HCT116 (cell line): ENCODE measurements around the gene NHLH1.

Source experiments
- CTCF ChIP-seq, 3 experiments: fragments of 200-600 bp in 1 of 3; sonication (generic) in 1 of 3; IDR thresholded peaks in 2 of 3; conservative IDR thresholded peaks in 1 of 3; 2 replicates each; pipeline ENCODE4 v1.5.1; 2012 to 2017; ENCODE audit warnings: low read depth in 2 of 3, low read length in 2 of 3, antibody characterized with exemption in 1 of 3, borderline replicate concordance in 1 of 3, control low read depth in 1 of 3, mild to moderate bottlenecking in 1 of 3, mixed read lengths in 1 of 3, mixed run types in 1 of 3, moderate library complexity in 1 of 3; ENCODE audit not compliant: insufficient read depth in 1 of 3
- POLR2A ChIP-seq: IDR thresholded peaks from 2 replicates; pipeline ENCODE4 v1.7.0; 2011; ENCODE audit warnings: borderline replicate concordance; ENCODE audit not compliant: insufficient read depth, insufficient read length; ENCODE audit errors: extremely low read depth
- TF ChIP-seq, protein P1 (sequence below): IDR thresholded peaks from 2 replicates; pipeline ENCODE4 v1.6.1; 2012; ENCODE audit warnings: low read depth

GRCh38 chr1:160418483-160418882 is 51.6 kb downstream of the NHLH1 start:
- TF ChIP-seq CTCF (IDR thresholded peaks at IDR 0.05 in 2 of 3, conservative IDR thresholded peaks at IDR 0.05 in 1 of 3; ENCODE audit: borderline replicate concordance in 1 of 3, insufficient read depth in 1 of 3, low read depth in 2 of 3, low read length in 2 of 3) (no peak), POLR2A (no peak)
- TF ChIP-seq, protein P1, sequence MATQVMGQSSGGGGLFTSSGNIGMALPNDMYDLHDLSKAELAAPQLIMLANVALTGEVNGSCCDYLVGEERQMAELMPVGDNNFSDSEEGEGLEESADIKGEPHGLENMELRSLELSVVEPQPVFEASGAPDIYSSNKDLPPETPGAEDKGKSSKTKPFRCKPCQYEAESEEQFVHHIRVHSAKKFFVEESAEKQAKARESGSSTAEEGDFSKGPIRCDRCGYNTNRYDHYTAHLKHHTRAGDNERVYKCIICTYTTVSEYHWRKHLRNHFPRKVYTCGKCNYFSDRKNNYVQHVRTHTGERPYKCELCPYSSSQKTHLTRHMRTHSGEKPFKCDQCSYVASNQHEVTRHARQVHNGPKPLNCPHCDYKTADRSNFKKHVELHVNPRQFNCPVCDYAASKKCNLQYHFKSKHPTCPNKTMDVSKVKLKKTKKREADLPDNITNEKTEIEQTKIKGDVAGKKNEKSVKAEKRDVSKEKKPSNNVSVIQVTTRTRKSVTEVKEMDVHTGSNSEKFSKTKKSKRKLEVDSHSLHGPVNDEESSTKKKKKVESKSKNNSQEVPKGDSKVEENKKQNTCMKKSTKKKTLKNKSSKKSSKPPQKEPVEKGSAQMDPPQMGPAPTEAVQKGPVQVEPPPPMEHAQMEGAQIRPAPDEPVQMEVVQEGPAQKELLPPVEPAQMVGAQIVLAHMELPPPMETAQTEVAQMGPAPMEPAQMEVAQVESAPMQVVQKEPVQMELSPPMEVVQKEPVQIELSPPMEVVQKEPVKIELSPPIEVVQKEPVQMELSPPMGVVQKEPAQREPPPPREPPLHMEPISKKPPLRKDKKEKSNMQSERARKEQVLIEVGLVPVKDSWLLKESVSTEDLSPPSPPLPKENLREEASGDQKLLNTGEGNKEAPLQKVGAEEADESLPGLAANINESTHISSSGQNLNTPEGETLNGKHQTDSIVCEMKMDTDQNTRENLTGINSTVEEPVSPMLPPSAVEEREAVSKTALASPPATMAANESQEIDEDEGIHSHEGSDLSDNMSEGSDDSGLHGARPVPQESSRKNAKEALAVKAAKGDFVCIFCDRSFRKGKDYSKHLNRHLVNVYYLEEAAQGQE: no peak
